NCI-H1694 treated with DMSO at 0.1 percent for 48 hours (cell line): ENCODE data around the gene SIX1.

Experiments used
- DNase-seq: peaks from one replicate; lab custom pipeline; 2025; lab: John Stamatoyannopoulos, UW

The SIX1 gene

GRCh38 chr14:60648934-60649874, at the start of gene SIX1:
Gene SIX1, minus strand, starts transcription at chr14:60649477. Its CDS starts 288 bp downstream, at chr14:60649189.
- peak; percentile 90 for DNase-seq

- DNase-seq: no peak
Observed at GRCh38 chr14:60695327-60695726, 46.0 kb upstream of the SIX1 start.

- no peak for DNase-seq
Observed at GRCh38 chr14:60691383-60692113, 42.3 kb upstream of the SIX1 start.

- no peak for DNase-seq
Observed at GRCh38 chr14:60686865-60687264, 37.6 kb upstream of the SIX1 start.

GRCh38 chr14:60684203-60684602, 34.9 kb upstream of the SIX1 start:
- DNase-seq: no peak

- DNase-seq: no peak
Observed at GRCh38 chr14:60681271-60681670, 32.0 kb upstream of the SIX1 start.

GRCh38 chr14:60680511-60680910, 31.2 kb upstream of the SIX1 start:
- DNase-seq: no peak

- no peak for DNase-seq
Observed at GRCh38 chr14:60679566-60680258, 30.4 kb upstream of the SIX1 start.

- no peak for DNase-seq
Observed at GRCh38 chr14:60677701-60678100, 28.4 kb upstream of the SIX1 start.

GRCh38 chr14:60670989-60671388, 21.7 kb upstream of the SIX1 start:
- DNase-seq: no peak

GRCh38 chr14:60668431-60669112, 19.3 kb upstream of the SIX1 start:
- no peak for DNase-seq

- no peak for DNase-seq
Observed at GRCh38 chr14:60665177-60665550, 15.9 kb upstream of the SIX1 start.

GRCh38 chr14:60662982-60663381, 13.7 kb upstream of the SIX1 start:
- DNase-seq: no peak

GRCh38 chr14:60661721-60662120, 12.4 kb upstream of the SIX1 start:
- no peak for DNase-seq

- no peak for DNase-seq
Observed at GRCh38 chr14:60658909-60659585, 9.8 kb upstream of the SIX1 start.

- DNase-seq: no peak
Observed at GRCh38 chr14:60658211-60658690, 9.0 kb upstream of the SIX1 start.

GRCh38 chr14:60657456-60658210, 8.4 kb upstream of the SIX1 start:
- DNase-seq: no peak

- no peak for DNase-seq
Observed at GRCh38 chr14:60656686-60657455, 7.6 kb upstream of the SIX1 start.

GRCh38 chr14:60655898-60656685, 6.8 kb upstream of the SIX1 start:
- no peak for DNase-seq
